ENCODE results near the gene PLPP3.

The PLPP3 gene

DNA sequence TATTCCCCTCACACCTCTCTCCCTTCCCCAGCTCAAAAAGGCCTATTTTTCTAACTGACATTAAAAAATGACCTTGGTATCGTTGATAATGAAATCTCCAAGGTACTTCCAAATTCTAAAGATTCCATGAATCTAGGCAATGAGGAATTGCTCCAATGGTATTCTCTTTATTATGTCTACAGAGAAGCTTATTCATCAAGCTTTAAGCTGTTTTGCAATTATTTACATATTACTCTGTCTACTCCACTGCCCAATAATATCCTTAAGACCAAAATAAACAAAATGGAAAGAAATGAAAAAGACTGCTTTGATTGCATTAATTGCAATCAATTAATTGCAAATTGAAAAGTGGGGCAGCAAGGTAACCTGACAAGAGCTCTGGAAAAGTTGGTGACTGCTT lies 7.9 kb downstream of the PLPP3 start:
- Histone ChIP-seq H3K27me3 (ENCODE audit: insufficient read depth, low read length) (no peaks in the 10 kb centered on the region), H2AFZ (ENCODE audit: low read depth, low read length) (no peak overlapping the region), H3K9me3 (ENCODE audit: low read length) (peaks cover 4% of the 10 kb centered on the region), H3K4me1 (ENCODE audit: insufficient read depth, low read length) (peaks cover 48% of the 10 kb centered on the region), H3K4me3 (ENCODE audit: low read length) (no peak overlapping the region), H3K36me3 (ENCODE audit: insufficient read depth, low read length) (peaks cover 4% of the 10 kb centered on the region)

DNA sequence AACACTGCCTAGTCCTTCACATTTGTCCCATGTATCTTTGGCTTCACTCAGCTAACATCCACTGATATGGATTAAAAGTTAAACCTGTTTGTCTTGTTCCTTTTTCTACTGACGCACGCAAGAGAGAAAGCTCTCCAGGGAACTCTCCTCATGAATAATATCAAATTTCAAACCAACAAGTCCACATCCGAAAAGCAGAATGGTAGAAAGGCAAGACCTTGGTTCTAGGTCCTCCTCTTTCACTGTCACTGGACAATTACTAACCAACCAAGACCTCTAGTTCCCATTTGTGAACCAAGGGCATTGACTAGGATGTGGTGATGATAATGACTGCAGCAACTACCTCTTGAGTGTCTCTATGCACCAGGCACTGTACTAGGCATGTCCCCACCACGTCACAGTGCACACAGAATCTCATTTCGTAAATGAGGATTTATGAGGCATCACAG lies 8.4 kb downstream of the PLPP3 start:
- no peaks in the 10 kb centered on the region for H3K27me3 ChIP-seq (ENCODE audit: insufficient read depth, low read length)
- H3K36me3 ChIP-seq (ENCODE audit: insufficient read depth, low read length), result peaks cover 4% of the 10 kb centered on the region
- peaks cover 48% of the 10 kb centered on the region for H3K4me1 ChIP-seq (ENCODE audit: insufficient read depth, low read length)
- H3K9me3 ChIP-seq (ENCODE audit: low read length), result peaks cover 4% of the 10 kb centered on the region
- no peak overlapping the region for H3K4me3 ChIP-seq (ENCODE audit: low read length)
- H2AFZ ChIP-seq (ENCODE audit: low read depth, low read length), result no peak overlapping the region

DNA sequence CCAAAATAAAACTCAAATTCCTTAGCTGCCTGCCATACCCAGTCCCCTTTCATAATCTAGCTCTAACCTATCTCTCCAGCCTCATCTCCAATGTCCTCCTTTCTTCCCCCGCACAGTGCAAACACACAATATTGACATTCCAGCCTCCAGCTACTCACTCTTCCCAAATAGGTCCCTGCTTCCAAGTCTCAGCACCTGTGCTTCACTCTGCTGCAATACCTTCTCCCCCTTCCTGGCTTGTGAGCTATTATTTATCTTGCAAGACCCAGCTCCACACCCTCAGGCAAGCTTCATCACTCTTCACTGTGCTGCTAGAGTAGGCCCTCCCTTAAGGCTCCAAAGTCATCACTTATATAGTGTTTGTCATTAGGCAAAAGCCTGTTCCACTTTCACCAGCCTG lies 9.7 kb downstream of the PLPP3 start:
- no peaks in the 10 kb centered on the region for H3K27me3 ChIP-seq (ENCODE audit: insufficient read depth, low read length)
- H3K36me3 ChIP-seq (ENCODE audit: insufficient read depth, low read length), result peaks cover 4% of the 10 kb centered on the region
- peaks cover 4% of the 10 kb centered on the region for H3K9me3 ChIP-seq (ENCODE audit: low read length)
- no peak overlapping the region for H3K4me3 ChIP-seq (ENCODE audit: low read length)
- peaks cover 49% of the 10 kb centered on the region for H3K4me1 ChIP-seq (ENCODE audit: insufficient read depth, low read length)
- no peak overlapping the region for H2AFZ ChIP-seq (ENCODE audit: low read depth, low read length)

DNA sequence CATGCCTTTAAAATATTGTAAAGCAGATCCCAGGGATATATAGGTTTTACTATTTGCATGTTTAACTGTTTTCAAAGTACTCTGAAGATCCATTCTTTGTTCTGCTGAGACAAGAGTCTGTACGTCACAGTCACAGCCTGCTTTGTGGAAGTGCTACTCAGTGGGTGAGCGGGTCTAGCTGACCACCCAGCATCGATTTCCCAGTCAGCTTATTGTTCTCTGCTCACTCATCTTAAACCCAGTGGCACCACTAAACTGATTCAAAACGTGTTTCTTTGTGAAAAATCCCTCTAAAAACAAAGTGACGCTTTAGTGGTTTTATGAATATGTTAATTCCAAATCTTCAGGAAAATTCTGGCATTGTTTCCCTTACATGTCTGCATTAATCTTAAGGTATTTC lies 12.4 kb downstream of the PLPP3 start:
- H3K27me3 ChIP-seq (ENCODE audit: insufficient read depth, low read length), result no peaks in the 10 kb centered on the region
- no peak overlapping the region for H2AFZ ChIP-seq (ENCODE audit: low read depth, low read length)
- no peak overlapping the region for H3K4me3 ChIP-seq (ENCODE audit: low read length)
- peaks cover 4% of the 10 kb centered on the region for H3K36me3 ChIP-seq (ENCODE audit: insufficient read depth, low read length)
- H3K4me1 ChIP-seq (ENCODE audit: insufficient read depth, low read length), result peaks cover 62% of the 10 kb centered on the region
- peaks cover 3% of the 10 kb centered on the region for H3K9me3 ChIP-seq (ENCODE audit: low read length)

DNA sequence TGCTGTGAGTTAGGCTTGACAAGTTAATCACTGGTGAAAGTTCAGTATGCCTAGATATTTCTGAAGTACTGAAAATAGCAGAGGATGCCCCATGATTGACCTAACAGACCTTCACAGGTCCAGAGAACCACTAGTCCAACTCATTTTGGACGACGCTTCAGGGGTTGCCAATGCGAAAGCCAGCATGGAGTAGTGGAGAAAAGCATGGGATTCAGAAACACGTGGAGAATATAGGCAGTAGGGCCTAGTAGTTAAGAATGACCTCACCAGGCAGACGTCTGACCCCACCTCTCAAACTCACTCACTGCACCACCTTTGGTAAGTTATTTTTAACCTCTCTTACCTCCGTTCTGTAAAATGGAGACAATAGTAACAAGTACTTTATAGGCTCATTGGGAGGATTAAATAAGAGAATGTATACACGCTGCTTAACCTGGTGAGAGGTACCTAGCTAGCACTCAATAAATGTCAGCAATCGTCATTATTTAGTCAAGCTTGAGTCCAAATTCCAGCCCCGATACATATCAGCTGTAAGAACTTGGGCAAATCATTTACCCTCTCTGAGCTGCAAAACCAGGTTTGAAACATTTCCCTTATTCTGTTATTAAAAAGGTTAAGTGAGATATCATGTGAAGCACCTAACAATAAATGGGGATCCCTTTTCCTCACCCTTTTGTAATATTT lies 13.2 kb downstream of the PLPP3 start:
- Histone ChIP-seq H3K36me3 (ENCODE audit: insufficient read depth, low read length) (peaks cover 4% of the 10 kb centered on the region), H3K4me1 (ENCODE audit: insufficient read depth, low read length) (peaks cover 62% of the 10 kb centered on the region), H2AFZ (ENCODE audit: low read depth, low read length) (no peak overlapping the region), H3K9me3 (ENCODE audit: low read length) (peaks cover 3% of the 10 kb centered on the region), H3K4me3 (ENCODE audit: low read length) (no peak overlapping the region), H3K27me3 (ENCODE audit: insufficient read depth, low read length) (no peaks in the 10 kb centered on the region)

DNA sequence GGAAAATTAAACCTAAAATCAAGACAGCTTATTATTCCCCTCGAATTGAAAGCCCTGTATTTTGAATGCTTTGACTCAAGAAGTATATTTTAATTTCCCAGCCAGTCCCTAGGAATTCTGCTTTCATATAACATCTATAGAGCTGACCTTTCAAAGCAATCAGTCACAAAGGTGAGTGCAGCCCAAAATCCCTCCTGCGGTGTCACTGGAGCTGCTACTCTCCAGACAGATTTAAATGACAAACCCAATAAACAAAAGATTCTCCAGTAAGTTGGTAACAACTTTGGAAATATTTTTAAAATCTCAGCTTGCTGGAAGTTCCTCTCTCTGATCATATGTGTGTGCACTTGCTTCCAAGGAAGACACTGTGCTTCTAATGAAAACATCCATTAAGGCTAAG lies 14.7 kb downstream of the PLPP3 start:
- no peaks in the 10 kb centered on the region for H3K27me3 ChIP-seq (ENCODE audit: insufficient read depth, low read length)
- H3K9me3 ChIP-seq (ENCODE audit: low read length), result no peaks in the 10 kb centered on the region
- no peak overlapping the region for H2AFZ ChIP-seq (ENCODE audit: low read depth, low read length)
- peaks cover under 1% of the 10 kb centered on the region for H3K36me3 ChIP-seq (ENCODE audit: insufficient read depth, low read length)
- peaks cover 59% of the 10 kb centered on the region for H3K4me1 ChIP-seq (ENCODE audit: insufficient read depth, low read length)
- H3K4me3 ChIP-seq (ENCODE audit: low read length), result no peak overlapping the region

DNA sequence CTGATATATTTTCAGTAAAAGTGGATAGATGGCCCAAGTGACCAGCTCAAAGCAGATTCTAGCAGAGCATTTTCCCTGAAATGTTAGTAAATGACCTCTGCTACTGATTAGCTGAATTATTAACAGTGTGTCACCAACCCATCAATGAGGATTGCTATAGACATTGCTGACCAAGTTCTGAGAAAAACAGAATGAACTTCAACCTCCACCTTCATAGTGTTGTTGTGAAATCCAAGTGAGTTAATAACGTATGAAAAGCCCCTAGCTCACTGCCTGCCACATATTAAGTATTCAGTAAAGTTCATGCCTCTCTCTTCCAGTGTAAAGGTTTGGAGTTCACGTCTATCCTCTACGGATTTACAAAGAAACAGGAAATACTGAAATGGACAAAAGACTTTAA lies 15.8 kb downstream of the PLPP3 start:
- peaks cover 59% of the 10 kb centered on the region for H3K4me1 ChIP-seq (ENCODE audit: insufficient read depth, low read length)
- H3K27me3 ChIP-seq (ENCODE audit: insufficient read depth, low read length), result no peaks in the 10 kb centered on the region
- no peaks in the 10 kb centered on the region for H3K9me3 ChIP-seq (ENCODE audit: low read length)
- H3K36me3 ChIP-seq (ENCODE audit: insufficient read depth, low read length), result no peaks in the 10 kb centered on the region
- no peak overlapping the region for H3K4me3 ChIP-seq (ENCODE audit: low read length)
- no peak overlapping the region for H2AFZ ChIP-seq (ENCODE audit: low read depth, low read length)

DNA sequence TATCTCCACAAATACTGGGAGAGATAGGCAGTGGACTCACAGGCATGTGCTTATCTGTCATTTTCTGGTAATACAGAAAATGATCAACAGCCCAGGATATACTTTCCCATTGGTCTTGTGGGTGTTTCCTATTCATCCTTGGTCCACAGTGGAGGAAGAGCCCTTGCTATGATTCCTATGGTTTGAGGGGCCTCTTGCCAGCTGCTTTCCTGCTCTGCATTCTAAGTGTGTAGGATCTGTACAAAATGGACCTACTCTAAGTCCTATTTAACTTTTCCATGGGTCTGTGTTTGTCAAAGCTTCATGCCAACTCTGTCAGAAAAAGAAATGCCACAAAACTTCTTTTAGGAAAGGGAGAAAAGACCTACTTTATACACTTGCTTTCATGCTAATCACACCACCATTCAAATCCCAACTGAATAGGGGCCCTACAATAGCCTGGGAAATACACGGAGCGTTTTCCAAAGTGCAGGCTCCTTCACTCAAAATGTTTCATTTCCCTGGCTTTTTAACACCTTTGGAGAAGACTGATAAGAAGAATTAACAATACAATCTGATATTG lies 16.4 kb downstream of the PLPP3 start:
- Histone ChIP-seq H3K36me3 (ENCODE audit: insufficient read depth, low read length) (no peaks in the 10 kb centered on the region), H3K4me3 (ENCODE audit: low read length) (no peak overlapping the region), H3K4me1 (ENCODE audit: insufficient read depth, low read length) (peaks cover 59% of the 10 kb centered on the region), H2AFZ (ENCODE audit: low read depth, low read length) (no peak overlapping the region), H3K9me3 (ENCODE audit: low read length) (no peaks in the 10 kb centered on the region), H3K27me3 (ENCODE audit: insufficient read depth, low read length) (no peaks in the 10 kb centered on the region)

DNA sequence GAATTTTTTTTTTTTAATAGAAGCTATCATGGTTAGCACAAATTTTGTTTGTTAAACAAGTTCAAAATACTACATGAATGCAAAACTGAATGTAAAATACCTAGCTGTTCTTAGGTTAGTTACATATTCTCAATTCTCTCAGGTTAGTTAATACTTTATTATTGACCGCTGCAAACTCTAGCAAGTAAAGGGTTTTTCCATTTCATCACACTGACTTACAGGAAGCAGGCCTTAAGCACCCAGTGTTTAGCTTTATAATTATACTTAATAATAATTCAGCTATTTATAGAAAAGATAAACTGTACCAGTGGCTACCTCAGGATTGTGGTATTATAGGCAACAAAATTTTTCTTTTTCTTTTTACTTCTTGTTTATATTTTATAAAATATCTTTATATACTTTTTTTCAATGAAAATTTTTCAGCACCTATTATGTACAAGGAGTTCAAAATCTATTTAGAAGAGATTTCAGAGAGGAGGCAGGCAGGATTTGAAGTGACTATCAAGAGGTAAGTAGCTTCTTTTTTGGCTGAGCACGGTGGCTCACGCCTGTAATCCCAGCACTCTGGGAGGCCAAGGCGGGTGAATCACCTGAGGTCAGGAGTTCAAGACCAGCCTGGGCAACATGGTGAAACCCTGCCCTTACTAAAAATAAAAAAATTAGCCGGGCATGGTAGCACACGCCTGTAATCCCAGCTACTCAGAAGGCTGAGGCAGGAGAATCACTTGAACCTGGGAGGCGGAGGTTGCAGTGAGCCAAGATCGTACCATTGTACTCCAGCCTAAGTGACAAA lies 17.9 kb downstream of the PLPP3 start:
- Histone ChIP-seq H3K4me3 (ENCODE audit: low read length) (no peak overlapping the region), H3K4me1 (ENCODE audit: insufficient read depth, low read length) (peaks cover 47% of the 10 kb centered on the region), H3K36me3 (ENCODE audit: insufficient read depth, low read length) (peaks cover 5% of the 10 kb centered on the region), H3K27me3 (ENCODE audit: insufficient read depth, low read length) (no peaks in the 10 kb centered on the region), H2AFZ (ENCODE audit: low read depth, low read length) (no peak overlapping the region), H3K9me3 (ENCODE audit: low read length) (no peaks in the 10 kb centered on the region)

DNA sequence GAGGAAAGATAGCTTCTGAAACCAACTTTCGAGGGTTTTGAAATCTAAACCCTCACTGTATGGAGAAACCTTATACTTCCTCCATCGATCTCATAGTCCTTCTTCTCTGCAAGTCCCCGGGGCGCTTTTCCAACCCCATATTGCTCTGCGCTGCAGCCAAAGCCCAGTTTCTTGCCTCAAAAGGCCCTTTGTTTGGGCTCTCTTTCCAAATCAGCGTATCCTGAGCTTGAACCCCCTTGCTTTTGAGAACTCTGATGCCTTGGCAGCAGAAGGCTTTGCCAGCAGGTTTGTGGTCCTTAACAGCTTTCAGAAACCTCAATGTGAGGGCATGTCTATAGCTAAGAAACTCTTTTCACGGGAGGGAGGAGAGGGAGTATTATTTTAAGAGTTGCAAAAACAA lies 21.6 kb downstream of the PLPP3 start:
- Histone ChIP-seq H3K36me3 (ENCODE audit: insufficient read depth, low read length) (peaks cover 7% of the 10 kb centered on the region), H3K9me3 (ENCODE audit: low read length) (no peaks in the 10 kb centered on the region), H2AFZ (ENCODE audit: low read depth, low read length) (no peak overlapping the region), H3K27me3 (ENCODE audit: insufficient read depth, low read length) (no peaks in the 10 kb centered on the region), H3K4me3 (ENCODE audit: low read length) (no peak overlapping the region), H3K4me1 (ENCODE audit: insufficient read depth, low read length) (peaks cover 29% of the 10 kb centered on the region)

DNA sequence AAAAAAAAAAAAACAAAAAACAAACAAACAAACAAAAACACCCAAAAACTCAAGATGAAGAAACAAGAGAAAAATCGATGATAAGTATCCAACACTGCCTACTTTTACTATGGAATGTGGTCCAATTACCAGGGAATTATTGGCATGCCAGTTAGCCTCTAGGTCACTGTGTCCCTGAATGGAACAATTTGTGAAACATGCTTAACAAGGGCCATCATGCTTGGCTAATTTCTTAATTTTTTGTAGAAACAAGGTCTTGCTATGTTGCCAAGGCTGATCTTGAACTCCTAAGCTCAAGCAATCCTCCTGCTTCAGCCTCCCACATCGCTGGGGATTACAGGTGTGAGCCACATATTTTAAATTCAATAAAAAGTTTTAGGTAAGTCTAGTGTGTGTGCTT lies 23.9 kb downstream of the PLPP3 start:
- Histone ChIP-seq H2AFZ (ENCODE audit: low read depth, low read length) (no peak overlapping the region), H3K27me3 (ENCODE audit: insufficient read depth, low read length) (no peaks in the 10 kb centered on the region), H3K36me3 (ENCODE audit: insufficient read depth, low read length) (peaks cover 7% of the 10 kb centered on the region), H3K4me1 (ENCODE audit: insufficient read depth, low read length) (peaks cover 39% of the 10 kb centered on the region), H3K9me3 (ENCODE audit: low read length) (no peaks in the 10 kb centered on the region), H3K4me3 (ENCODE audit: low read length) (no peak overlapping the region)

DNA sequence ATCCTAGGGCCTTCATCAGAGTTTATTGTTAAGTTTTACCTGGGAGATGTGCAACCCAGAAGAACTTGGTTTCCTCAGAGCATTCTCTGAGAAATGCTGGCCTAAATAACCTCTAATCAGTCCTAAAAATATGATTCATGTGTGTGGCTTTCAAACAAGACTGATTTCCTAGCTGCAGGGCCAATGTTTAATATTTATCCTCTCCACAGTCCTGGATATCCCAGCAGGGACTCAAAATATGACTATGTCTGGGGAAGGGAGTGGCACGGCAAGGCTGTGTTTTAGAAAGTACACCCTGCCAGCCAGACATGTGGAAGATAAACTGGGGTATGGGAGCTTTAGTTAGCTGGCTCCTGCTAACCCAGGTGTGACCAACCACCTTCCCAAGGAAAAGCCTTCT lies 26.3 kb downstream of the PLPP3 start:
- Histone ChIP-seq H3K36me3 (ENCODE audit: insufficient read depth, low read length) (peaks cover 11% of the 10 kb centered on the region), H2AFZ (ENCODE audit: low read depth, low read length) (no peak overlapping the region), H3K9me3 (ENCODE audit: low read length) (no peaks in the 10 kb centered on the region), H3K4me1 (ENCODE audit: insufficient read depth, low read length) (peaks cover 63% of the 10 kb centered on the region), H3K27me3 (ENCODE audit: insufficient read depth, low read length) (no peaks in the 10 kb centered on the region), H3K4me3 (ENCODE audit: low read length) (no peak overlapping the region)

DNA sequence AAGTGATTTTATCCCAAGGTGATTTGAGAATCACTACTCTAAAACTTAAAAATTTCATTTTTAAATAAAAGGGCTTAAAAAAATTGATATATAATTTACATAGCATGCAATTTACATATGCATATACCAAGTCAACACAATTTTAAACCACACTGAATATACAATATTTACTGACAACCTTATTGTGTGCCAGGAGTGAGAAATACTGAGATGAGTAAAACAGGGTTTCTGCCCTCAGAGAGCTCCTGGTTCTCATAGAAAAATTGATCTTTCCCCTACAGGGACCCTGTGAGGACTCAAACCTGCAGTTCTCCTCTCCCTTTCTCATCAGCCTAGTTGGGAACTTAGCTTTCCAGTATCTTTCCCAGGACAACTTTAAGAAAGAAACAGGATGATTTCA lies 27.0 kb downstream of the PLPP3 start:
- no peaks in the 10 kb centered on the region for H3K27me3 ChIP-seq (ENCODE audit: insufficient read depth, low read length)
- no peaks in the 10 kb centered on the region for H3K9me3 ChIP-seq (ENCODE audit: low read length)
- no peak overlapping the region for H2AFZ ChIP-seq (ENCODE audit: low read depth, low read length)
- peaks cover 70% of the 10 kb centered on the region for H3K4me1 ChIP-seq (ENCODE audit: insufficient read depth, low read length)
- no peak overlapping the region for H3K4me3 ChIP-seq (ENCODE audit: low read length)
- H3K36me3 ChIP-seq (ENCODE audit: insufficient read depth, low read length), result peaks cover 6% of the 10 kb centered on the region

Data from neuron (in vitro differentiated cells).